ENCODE data around the gene SCLY. TPM values are rescaled to one million over a fixed set of nuclear protein-coding genes. Genes with fewer than 3 reads are reported as not detected.

Gene SCLY
- total RNA-seq, 4 donors from 2014 or later, result 13.6 to 23.3 (median 17.6) TPM

- Histone ChIP-seq H3K9me3 (no peaks in the 10 kb centered on the region), H3K27me3 (no peaks in the 10 kb centered on the region), H3K27ac (no peak overlapping the region), H3K4me3 (no peak overlapping the region), H3K36me3 (no peaks in the 10 kb centered on the region), H3K4me1 (peaks cover 0 to 6% (median 0%) of the 10 kb centered on the region in 4 donors)
- peak in 1 of 2 donors; percentile 3 for DNase-seq (ENCODE audit: low spot score in 2 of 2)
- TF ChIP-seq, protein P1, sequence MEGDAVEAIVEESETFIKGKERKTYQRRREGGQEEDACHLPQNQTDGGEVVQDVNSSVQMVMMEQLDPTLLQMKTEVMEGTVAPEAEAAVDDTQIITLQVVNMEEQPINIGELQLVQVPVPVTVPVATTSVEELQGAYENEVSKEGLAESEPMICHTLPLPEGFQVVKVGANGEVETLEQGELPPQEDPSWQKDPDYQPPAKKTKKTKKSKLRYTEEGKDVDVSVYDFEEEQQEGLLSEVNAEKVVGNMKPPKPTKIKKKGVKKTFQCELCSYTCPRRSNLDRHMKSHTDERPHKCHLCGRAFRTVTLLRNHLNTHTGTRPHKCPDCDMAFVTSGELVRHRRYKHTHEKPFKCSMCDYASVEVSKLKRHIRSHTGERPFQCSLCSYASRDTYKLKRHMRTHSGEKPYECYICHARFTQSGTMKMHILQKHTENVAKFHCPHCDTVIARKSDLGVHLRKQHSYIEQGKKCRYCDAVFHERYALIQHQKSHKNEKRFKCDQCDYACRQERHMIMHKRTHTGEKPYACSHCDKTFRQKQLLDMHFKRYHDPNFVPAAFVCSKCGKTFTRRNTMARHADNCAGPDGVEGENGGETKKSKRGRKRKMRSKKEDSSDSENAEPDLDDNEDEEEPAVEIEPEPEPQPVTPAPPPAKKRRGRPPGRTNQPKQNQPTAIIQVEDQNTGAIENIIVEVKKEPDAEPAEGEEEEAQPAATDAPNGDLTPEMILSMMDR (IDR thresholded peaks at IDR 0.05), result no peak
- TF ChIP-seq POLR2A (IDR thresholded peaks at IDR 0.05), result no peak
- no peak for TF ChIP-seq EP300 (IDR thresholded peaks at IDR 0.05)
- 71 to 74% methylated on average over 16 to 28 of the region's 28 CpGs for WGBS, 2 donors
Measured at GRCh38 chr2:238105506-238106338, 44.9 kb downstream of the SCLY start.

- Histone ChIP-seq H3K27me3 (no peaks in the 10 kb centered on the region), H3K27ac (no peak overlapping the region), H3K9me3 (no peaks in the 10 kb centered on the region), H3K4me1 (peaks cover 0 to 6% (median 0%) of the 10 kb centered on the region in 4 donors), H3K36me3 (no peaks in the 10 kb centered on the region), H3K4me3 (no peak overlapping the region)
- 76 to 81% methylated on average over 13 of the region's 13 CpGs for WGBS, 2 donors
- TF ChIP-seq EP300 (IDR thresholded peaks at IDR 0.05), result no peak
- TF ChIP-seq, protein P1 (IDR thresholded peaks at IDR 0.05), result no peak
- TF ChIP-seq POLR2A (IDR thresholded peaks at IDR 0.05), result no peak
- no peak for DNase-seq (ENCODE audit: low spot score in 2 of 2)
Measured at GRCh38 chr2:238106339-238106697, 45.5 kb downstream of the SCLY start.

DNA sequence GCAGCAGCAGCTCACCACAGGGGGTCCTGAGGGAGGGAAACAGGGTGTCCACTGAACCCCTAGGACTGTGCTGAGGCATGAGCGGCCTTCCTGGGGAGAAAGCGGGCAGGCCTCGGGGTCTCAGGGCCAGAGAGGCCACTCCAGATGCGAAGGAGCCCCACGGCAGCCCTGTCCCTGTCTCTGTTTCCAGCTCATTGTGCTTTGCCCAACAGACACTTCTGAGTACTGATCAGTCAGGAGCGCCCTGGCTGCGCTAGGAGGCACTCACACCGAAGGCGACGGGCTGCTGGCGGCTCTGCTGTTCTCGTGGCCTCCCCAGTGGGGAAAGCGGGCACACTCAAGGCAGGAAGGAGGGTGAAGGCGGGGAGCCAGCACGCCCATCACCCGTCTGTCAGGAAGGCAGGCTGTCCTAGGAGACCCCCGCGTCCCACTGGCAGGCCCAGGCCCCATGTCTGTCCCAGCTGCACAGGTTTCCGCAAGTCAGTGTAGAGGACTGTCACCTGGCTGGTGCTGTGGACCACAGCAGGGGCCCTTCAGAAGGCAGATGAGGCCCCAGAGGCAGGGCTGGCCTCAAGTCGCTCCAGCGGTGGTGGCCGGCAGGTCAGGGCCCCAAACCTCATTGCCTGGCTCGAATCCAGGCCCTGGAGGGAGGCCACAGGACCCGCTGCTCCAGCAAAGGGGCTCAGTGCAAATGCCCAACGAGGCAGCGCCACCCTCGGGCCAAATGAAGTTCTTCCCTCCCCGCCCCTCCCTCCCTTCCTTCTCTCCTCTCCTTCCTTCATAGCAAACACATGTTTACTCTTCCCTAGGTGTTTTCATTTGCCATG lies 46.1 kb downstream of the SCLY start:
- no peak for DNase-seq (ENCODE audit: low spot score in 2 of 2)
- TF ChIP-seq, protein P1 (IDR thresholded peaks at IDR 0.05), result peak in 1 of 5 experiments; percentile 19
- no peak for TF ChIP-seq POLR2A (IDR thresholded peaks at IDR 0.05)
- WGBS, 2 donors, result 46 to 74% methylated on average over 11 to 22 of the region's 28 CpGs

GRCh38 chr2:238107525-238108422 lies 47.0 kb downstream of the SCLY start:
- no peaks in the 10 kb centered on the region for H3K36me3 ChIP-seq
- H3K27me3 ChIP-seq, result no peaks in the 10 kb centered on the region
- peak overlapping the region in 1 of 4 donors; percentile 10 for H3K4me3 ChIP-seq
- H3K4me1 ChIP-seq, result peaks cover 0 to 6% (median 0%) of the 10 kb centered on the region in 4 donors
- H3K9me3 ChIP-seq, result peaks cover 0 to 11% (median 3%) of the 10 kb centered on the region in 4 donors
- H3K27ac ChIP-seq, result no peak overlapping the region
- TF ChIP-seq POLR2A (IDR thresholded peaks at IDR 0.05), result no peak
- no peak for TF ChIP-seq EP300 (IDR thresholded peaks at IDR 0.05)
- TF ChIP-seq, protein P1 (IDR thresholded peaks at IDR 0.05), result no peak
- WGBS, 2 donors, result 82 to 87% methylated on average over 28 of the region's 28 CpGs
- DNase-seq (ENCODE audit: low spot score in 2 of 2), result no peak

More for the DNA sequence above, 46.1 kb downstream of the SCLY start:
- Histone ChIP-seq H3K27me3 (no peaks in the 10 kb centered on the region), H3K4me1 (peaks cover 0 to 6% (median 0%) of the 10 kb centered on the region in 4 donors), H3K4me3 (peak overlapping the region in 1 of 4 donors; percentile 10), H3K9me3 (peaks cover 0 to 5% (median 0%) of the 10 kb centered on the region in 4 donors), H3K36me3 (no peaks in the 10 kb centered on the region), H3K27ac (no peak overlapping the region)
